HG03196 (cell line): ENCODE measurements around the gene GMEB2.
"Not testable (repeated sequence)": the region's sequence is repeated elsewhere in the genome, so short reads cannot be mapped to it uniquely, and the experiment has no call there.

Source experiments
- ATAC-seq: cut with Tn5 transposase; IDR thresholded peaks from one replicate; pipeline ENCODE4 v1.9.1; 2021; ENCODE audit not compliant: unreplicated experiment

Gene GMEB2

DNA sequence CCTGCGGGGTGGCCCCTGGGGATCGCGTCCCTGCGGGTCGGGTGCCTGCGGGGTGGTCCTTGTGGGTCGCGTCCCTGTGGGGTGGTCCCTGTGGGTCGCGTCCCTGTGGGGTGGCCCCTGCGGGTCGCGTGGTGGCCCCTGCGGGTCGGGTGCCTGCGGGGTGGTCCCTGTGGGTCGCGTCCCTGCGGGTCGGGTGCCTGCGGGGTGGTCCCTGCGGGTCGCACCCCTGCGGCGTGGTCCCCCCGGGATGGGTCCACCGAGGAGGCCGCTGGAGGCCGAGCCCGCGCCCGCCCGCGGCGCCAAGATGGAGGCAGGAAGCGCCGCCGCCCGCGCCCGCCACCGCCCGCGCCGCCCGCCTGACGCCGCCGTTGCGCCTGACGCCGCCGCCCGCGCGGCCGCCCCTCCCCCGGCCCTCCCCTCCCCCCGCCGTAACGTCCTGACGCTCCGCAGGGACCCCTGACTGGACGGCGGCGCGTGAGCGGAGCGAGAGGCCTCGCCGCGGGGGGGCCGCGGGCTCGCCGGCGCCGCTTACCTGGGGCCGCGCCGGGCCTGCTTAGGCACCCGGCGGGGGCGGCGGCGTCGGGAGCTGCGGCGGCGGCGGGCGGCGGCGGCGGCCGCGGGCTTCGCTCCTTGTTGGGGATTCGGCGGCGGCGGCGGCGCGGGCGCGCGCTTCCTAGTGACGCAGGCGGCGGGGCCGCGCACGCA lies at the start of gene GMEB2:
GMEB2 (minus strand) TSS at position 678 of the 705 bp plus-strand sequence. CDS start 7,704 bp downstream, outside the sequence.
- ATAC-seq, result peak; percentile 34

GRCh38 chr20:63675681-63676368 lies 48.9 kb upstream of the GMEB2 start:
- no peak for ATAC-seq

DNA sequence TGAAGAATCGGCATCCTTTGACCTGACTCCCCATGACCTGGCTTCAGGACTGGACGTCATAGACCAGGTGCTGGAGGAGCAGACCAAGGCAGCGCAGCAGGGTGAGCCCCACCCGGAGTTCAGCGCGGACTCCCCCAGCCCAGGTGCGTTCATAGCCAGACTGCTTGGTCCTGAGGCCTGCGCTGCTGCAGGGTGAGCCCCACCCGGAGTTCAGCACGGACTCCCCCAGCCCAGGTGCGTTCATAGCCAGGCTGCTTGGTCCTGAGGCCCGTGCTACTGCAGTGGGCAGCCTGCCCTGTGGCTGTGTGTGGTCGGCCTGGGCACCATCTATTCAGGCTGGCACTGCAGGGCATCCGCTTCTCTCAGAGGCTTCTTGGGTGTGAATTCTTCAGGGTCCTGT lies 47.0 kb upstream of the GMEB2 start:
- no peak for ATAC-seq

GRCh38 chr20:63672666-63673065 lies 45.8 kb upstream of the GMEB2 start:
- no peak for ATAC-seq

GRCh38 chr20:63671695-63672094 lies 44.8 kb upstream of the GMEB2 start:
- ATAC-seq, result not testable (repeated sequence)

DNA sequence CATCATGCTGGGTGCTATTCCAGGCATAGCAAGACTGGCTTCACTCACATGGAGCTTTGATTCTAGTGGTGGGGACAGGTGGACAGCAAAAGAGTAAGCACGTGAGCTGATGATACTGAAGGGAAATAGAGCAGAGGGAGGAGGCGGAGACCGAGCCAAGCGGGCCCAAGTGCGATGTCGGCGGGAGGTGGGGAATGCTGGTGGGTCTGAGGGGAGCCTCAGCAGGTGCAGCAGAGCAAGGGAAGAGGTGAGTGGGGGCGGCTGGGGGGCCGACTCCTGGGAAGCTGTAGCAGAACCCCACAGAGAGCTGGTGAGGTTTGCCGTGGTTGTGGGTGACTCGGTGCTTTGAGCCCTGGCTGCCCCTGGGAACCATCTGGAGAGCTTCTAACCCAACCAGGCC lies 41.5 kb upstream of the GMEB2 start:
- no peak for ATAC-seq

DNA sequence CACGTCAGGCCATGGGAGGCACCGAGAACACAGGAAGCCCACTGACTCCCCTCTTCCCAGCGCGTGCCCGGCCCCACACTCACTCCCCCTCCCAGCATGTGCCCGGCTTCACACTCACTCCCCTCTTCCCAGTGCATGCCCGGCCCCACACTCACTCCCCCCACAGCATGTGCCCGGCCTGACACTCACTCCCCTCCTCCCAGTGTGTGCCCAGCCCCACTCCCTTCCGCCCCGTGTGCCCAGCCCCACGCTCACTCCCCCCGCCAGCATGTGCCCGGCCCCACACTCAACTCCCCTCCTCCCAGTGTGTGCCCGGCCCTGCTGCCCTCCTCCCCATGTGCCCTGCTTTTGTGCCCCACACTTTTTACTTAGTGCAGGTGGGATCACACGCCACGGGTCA lies 41.0 kb upstream of the GMEB2 start:
- ATAC-seq, result no peak

DNA sequence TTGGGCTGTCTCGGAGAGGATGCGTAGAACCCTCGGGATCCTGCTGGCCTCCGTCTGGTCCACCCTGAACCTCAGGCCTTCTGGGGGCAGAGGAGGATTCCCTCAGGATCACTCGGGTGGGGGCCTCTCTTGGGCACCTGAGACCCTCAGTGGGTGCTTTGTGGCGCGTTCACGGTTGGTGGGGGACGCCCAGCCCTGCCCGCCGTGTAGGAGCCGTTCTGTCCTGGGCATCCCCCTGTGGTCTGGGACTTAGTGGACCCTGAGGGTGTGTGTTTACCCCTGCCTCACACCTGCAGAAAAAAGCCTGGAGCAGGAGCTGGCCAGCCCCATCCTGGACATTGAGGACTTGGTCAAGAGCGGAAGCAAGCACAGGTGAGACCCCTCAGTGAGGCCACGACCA lies 38.8 kb upstream of the GMEB2 start:
- ATAC-seq, result no peak

DNA sequence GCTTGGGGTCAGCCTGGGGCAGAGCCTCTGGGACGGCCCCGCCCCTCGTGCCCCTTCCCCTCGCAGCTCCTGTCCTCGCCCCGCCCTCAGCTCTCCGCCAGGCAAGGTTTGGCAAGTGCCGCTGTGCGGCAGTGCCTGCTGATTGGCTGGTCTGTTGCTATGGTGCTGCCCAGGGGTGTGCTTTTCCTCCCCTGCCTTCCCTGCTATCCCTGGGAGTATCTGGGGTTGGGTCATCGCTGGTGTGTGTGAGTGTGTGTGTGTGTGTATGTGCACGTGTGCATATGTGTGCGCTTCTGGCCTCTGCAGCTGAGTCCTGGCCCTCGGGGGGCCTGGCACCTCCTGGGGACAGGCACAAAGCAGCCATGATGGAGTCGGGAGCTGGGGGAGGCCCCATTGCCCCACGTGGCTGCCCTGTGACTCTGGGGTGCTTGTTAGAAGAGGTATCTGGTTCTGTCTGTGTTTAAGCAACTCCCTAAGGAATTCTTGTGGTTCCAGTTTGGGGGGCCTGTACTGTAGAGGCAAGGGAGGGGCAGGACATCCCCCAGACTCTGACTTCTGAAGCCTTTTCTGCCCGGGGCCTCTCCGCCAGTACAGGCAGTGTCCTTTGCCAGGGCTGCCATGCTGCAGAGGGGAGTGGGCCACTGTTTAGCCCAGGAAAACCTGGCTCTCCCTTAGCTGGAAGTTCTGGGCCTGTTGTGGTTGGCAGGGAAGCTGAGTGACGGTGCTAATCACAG lies 38.1 kb upstream of the GMEB2 start:
- no peak for ATAC-seq

GRCh38 chr20:63664143-63664851 lies 37.4 kb upstream of the GMEB2 start:
- ATAC-seq, result no peak

DNA sequence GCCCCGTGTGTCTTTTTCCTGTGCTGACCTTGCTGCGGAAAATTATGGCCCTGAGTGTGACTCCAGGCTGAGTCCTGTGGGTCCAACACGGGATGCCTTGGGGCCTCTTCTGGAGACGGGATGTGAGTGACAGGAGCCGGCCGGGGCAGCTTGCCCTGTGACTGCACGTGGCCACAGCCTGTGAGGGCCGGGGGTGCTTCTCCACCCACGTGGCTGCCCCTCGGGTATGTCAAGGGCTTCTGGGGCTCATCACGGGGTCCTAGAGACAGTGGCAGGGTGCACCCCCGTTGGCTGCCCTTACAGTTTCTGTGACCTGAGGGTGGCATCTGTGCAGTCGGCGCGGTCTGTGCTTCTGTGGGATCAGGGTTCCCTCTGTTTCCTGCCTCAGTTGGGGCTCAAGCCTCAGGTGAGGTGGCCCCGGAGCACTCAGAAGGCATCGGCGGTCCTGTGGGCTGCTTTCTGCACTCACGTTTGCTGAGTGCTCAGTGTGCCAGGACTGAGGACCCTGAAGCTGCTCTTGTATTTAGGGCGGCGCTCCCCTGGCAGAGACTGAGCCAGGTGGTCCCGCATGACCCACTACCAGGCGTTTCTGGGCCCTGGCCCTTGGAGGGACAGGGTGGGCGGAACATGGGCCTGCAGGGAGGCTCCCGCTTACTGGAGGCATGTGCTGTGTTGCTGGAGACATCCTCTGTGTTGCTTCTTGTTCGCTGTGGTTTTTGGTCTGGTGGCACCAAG lies 36.6 kb upstream of the GMEB2 start:
- no peak for ATAC-seq

- ATAC-seq, result no peak
These were observed 35.9 kb upstream of the GMEB2 start for GRCh38 chr20:63662813-63663189.

DNA sequence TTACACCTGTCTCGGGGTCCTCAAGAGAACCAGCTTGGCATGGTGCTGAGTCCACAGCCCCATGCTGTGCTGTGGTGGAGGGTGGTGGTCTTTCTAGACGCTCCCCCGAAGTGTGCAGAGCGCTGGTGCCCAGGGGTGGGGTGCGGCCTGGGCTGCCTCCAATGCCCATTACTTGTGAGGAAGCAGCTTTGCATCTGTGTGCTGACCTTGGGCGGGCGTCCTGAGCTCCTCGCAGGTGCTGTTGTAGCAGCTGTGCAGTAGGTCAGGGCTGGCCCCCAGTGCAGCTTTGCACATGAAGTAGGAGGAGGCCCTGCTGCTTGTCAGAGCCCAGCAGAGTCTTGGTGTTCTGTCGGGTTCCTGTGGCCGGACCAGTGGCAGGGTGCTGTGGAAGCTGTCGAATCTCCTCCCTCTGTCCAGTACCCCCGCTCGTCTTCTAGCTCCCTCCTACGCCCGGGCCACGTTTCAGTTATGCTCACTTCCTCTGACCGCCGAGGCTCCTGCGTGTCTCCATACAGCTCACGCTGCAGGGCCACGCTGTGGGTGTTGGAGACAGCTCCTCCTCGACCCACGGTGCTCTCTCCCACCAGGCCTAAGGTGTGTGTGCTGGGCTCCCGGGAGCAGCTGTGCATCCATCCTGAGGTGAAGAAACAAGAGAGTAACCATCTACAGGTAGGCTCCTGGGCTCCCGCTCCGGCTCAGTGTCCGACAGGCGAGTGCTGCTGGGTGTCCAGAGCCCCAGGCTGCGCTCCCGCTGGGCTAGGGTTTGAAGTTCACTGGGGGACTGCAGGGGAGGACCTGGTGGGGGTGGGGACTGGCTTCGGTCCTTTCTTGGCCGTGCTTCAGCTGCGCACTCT lies 35.3 kb upstream of the GMEB2 start:
- no peak for ATAC-seq

- no peak for ATAC-seq
These were observed 34.2 kb upstream of the GMEB2 start for GRCh38 chr20:63661108-63661507.

GRCh38 chr20:63660622-63661021 lies 33.7 kb upstream of the GMEB2 start:
- ATAC-seq, result no peak

DNA sequence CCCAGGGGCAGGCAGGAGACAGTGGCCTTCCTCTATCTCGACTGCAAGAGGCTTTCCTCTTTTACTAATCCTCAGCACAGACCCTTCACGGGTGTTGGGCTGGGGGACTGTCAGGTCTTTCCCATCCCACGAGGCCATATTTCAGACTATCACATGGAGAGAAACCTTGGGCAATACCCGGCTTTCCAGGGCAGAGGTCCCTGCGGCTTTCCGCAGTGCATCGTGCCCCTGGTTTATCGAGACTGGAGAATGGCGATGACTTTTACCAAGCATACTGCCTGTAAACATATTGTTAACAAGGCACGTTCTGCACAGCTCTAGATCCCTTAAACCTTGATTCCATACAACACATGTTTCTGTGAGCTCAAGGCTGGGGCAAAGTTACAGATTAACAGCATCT lies 33.3 kb upstream of the GMEB2 start:
- not testable (repeated sequence) for ATAC-seq

- no peak for ATAC-seq
These were observed 32.5 kb upstream of the GMEB2 start for GRCh38 chr20:63659370-63659769.

- peak; percentile 19 for ATAC-seq
These were observed 31.9 kb upstream of the GMEB2 start for GRCh38 chr20:63658749-63659187.

GRCh38 chr20:63657937-63658748 lies 31.2 kb upstream of the GMEB2 start, which contains the start of gene RTEL1:
TSS of gene RTEL1 (plus strand) at chr20:63658312. CDS start at chr20:63659403, 1,091 bp downstream.
- peak; percentile 80 for ATAC-seq
